Heart left ventricle (tissue), 16 donors: ENCODE data around the gene RELA. TPM values are rescaled to one million over a fixed set of nuclear protein-coding genes. Genes with fewer than 3 reads are reported as not detected.

Experiments
- ATAC-seq, 4 donors: fragments of 200-7000 bp; cut with Tn5 transposase; one replicate each; pipeline ENCODE4 v1.9.1; 2020 to 2022; ENCODE audit warnings: moderate library complexity in 4 of 4, mild to moderate bottlenecking in 3 of 4, moderate number of reproducible peaks in 1 of 4
- DNase-seq, 5 donors: peaks; one replicate each; pipeline ENCODE4 v3.0.0-alpha.2; 2020
- H3K27ac ChIP-seq, 12 donors: fragments of 200-600 bp; sonication (generic) in 4 of 12; one replicate each; pipeline versions ENCODE4 v1.5.0 to v1.8.0; 2016 to 2022; ENCODE audit warnings: mild to moderate bottlenecking in 2 of 12
- H3K27me3 ChIP-seq, 9 donors: fragments of 200-600 bp; sonication (generic) in 2 of 9; one replicate each; pipeline versions ENCODE4 v1.5.1 to v1.8.0; 2016 to 2022; ENCODE audit warnings: mild to moderate bottlenecking in 3 of 9
- H3K36me3 ChIP-seq, 9 donors: fragments of 200-600 bp; sonication (generic) in 2 of 9; one replicate each; pipeline versions ENCODE4 v1.5.0 to v1.8.0; 2018 to 2022; ENCODE audit warnings: mild to moderate bottlenecking in 2 of 9
- H3K4me1 ChIP-seq, 12 donors: fragments of 200-600 bp; sonication (generic) in 4 of 12; one replicate each; pipeline versions ENCODE4 v1.5.0 to v1.8.0; 2016 to 2022; ENCODE audit warnings: mild to moderate bottlenecking in 3 of 12
- H3K4me3 ChIP-seq, 12 donors: fragments of 200-600 bp; sonication (generic) in 4 of 12; one replicate each; pipeline versions ENCODE4 v1.5.0 to v1.8.0; 2017 to 2022; ENCODE audit warnings: mild to moderate bottlenecking in 9 of 12, moderate library complexity in 4 of 12
- H3K9me3 ChIP-seq, 12 donors: fragments of 200-600 bp; sonication (generic) in 4 of 12; one replicate each; pipeline versions ENCODE4 v1.5.0 to v1.8.0; 2016 to 2022; ENCODE audit warnings: mild to moderate bottlenecking in 1 of 12
- CTCF ChIP-seq, 12 donors: fragments of 200-600 bp; sonication (generic) in 4 of 12; IDR thresholded peaks; one replicate each; pipeline versions ENCODE4 v1.5.0 to v1.8.0; 2018 to 2022; ENCODE audit warnings: antibody characterized with exemption in 12 of 12, mild to moderate bottlenecking in 5 of 12
- POLR2A ChIP-seq, 2 donors: fragments of 450-650 bp; IDR thresholded peaks; one replicate each; pipeline ENCODE4 v1.6.1; 2017; ENCODE audit warnings: antibody characterized with exemption in 2 of 2, mild to moderate bottlenecking in 2 of 2, moderate library complexity in 2 of 2
- WGBS, 4 donors: extraction: QIAGEN DNeasy Blood & Tissue Kit in 2 of 4; methylation state at CpG; one replicate each; pipeline versions ENCODE4 v1.1.5 to v1.1.7; 2013 to 2018; 5-methylcytosine and 5-hydroxymethylcytosine counted together
- intact Hi-C, 10 donors: fragments of 100-400 bp; cut with DNase I; formaldehyde crosslinking; loops; one replicate each; pipeline versions ENCODE4 v1.11.1 to v1.14.2; 2022
- long read RNA-seq, 3 donors: library from polyadenylated mRNA; unstranded; transcript quantifications; one replicate each; pipeline ENCODE4 v2.0.0, GENCODE V29; 2020 to 2021
- polyA plus RNA-seq, 2 donors: library from polyadenylated mRNA; stranded (reverse); fragments of 200-250 nt; gene quantifications; one replicate each; pipeline ENCODE4 v1.2.3, GENCODE V29; 2013
- total RNA-seq, 9 donors: library from RNA; depleted of rRNA in 2 of 9; stranded (reverse); fragments of >200 nt in 2 of 9; fragmentation: NEBNext Ultra II Directional in 3 of 9; extraction: Animal tissue kit (Norgen Biotek cat#: 25700) in 3 of 9; gene quantifications; one replicate each; pipeline versions ENCODE4 v1.1.0 to v1.2.4, GENCODE V29; 2016 to 2023
- donor health status: ischemic (EF 13 %, LVEDD 7.1; RV severe dilation, severe dysfunction).
- donor health status: healthy with polysubstance abuse.
- donor health status: DM: no; HTN: yes; CAD: no.
- donor health status: DM: no; HTN: no; CAD: no.
- donor health status: ischemic (EF 25% LVEDD 6.9; RV normal size, moderate dysfunction).
- donor health status: ischemic (EF 25% LVEDD 5.7; RV mildly dilated, moderate dysfunction).
- donor health status: healthy.
- donor health status: DM: yes; HTN: yes; CAD: no.
- donor health status: ischemic (EF 35%, LVEDD 5.7; RV mildly dilated, moderate dysfunction).
- donor health status: nonischemic (EF 11% LVEDD 7.7; RV severe dilation, severe dysfunction).
- donor health status: DM: yes; HTN: yes; CAD: no.
- donor health status: PGD.
- donor health status: ischemic (EF 29% LVEDD 5.4; RV normal size, mild dysfunction).
- donor health status: nonischemic (EF 23%, LVEDD 6.1; RV moderate dilation, normal function).

Gene RELA
- 10 to 100 TPM; 31.2 to 86.4 (median 42.3) TPM for total RNA-seq
- 10 to 100 TPM; 22.2 to 49.5 TPM for polyA plus RNA-seq
- long read RNA-seq, donor 1, transcript RELA-202 (11 exons, 2,700 nt), result major isoform, 6 of 26 reads
- long read RNA-seq, donor 1, partial matches to known transcripts, result 7 of 26 reads
- long read RNA-seq, donor 1, other reads (novel, unspliced or antisense), result 13 of 26 reads
- long read RNA-seq, donor 2, transcript RELA-202 (11 exons, 2,700 nt), result major isoform, 7 of 39 reads
- long read RNA-seq, donor 2, partial matches to known transcripts, result 20 of 39 reads
- long read RNA-seq, donor 2, other reads (novel, unspliced or antisense), result 12 of 39 reads
- long read RNA-seq, donor 3, transcript RELA-202 (11 exons, 2,700 nt), result major isoform, 5 of 23 reads
- long read RNA-seq, donor 3, partial matches to known transcripts, result 7 of 23 reads
- long read RNA-seq, donor 3, other reads (novel, unspliced or antisense), result 11 of 23 reads

- intact Hi-C loops, result loop anchor here in 4 of 10 donors (1.0 to 5.0 kb wide), 8 partner anchors 10 to 646 kb away; partner anchors contain the start of genes C11orf68 (in 1 of the 4), CFL1 (in 1 of the 4), DRAP1 (in 1 of the 4) and FAM89B (in 1 of the 4)
- peak within 1 kb of the TSS; percentile 91 to 100 (median 99) for H3K27ac ChIP-seq
- H3K4me1 ChIP-seq, result peaks cover 5 to 35% (median 25%) of the 10 kb centered on the region in 12 donors
- WGBS, 4 donors, result 0 to 1% (median 0%) methylated on average over 14 to 91 of the region's 91 CpGs
- H3K27me3 ChIP-seq, result no peaks in the 10 kb centered on the region
- peaks cover 0 to 38% (median 36%) of the 10 kb centered on the region in 9 donors for H3K36me3 ChIP-seq
- ATAC-seq, result peak; percentile 87 to 93 (median 90)
- H3K9me3 ChIP-seq, result no peaks in the 10 kb centered on the region
- TF ChIP-seq CTCF (IDR thresholded peaks at IDR 0.05), result peak in 1 of 12 donors; percentile 11
- peak in 1 of 2 donors; percentile 84 for TF ChIP-seq POLR2A (IDR thresholded peaks at IDR 0.05)
- DNase-seq, result peak; percentile 94 to 97 (median 96)
- peak within 1 kb of the TSS; percentile 46 to 100 (median 94) for H3K4me3 ChIP-seq
Observed at GRCh38 chr11:65662799-65663638, at the start of gene RELA. TSS of gene RELA (minus strand) at chr11:65662916. CDS start at chr11:65662832, 84 bp downstream.

GRCh38 chr11:65711785-65712632, 49.3 kb upstream of the RELA start, which contains the start of gene KAT5:
TSS of gene KAT5 (plus strand) at chr11:65712252. CDS start at chr11:65712268, 16 bp downstream.
- DNase-seq, result peak; percentile 98 to 99 (median 99)
- TF ChIP-seq CTCF (IDR thresholded peaks at IDR 0.05) (peak; percentile 93 to 99 (median 98)), POLR2A (IDR thresholded peaks at IDR 0.05) (peak in 1 of 2 donors; percentile 49)
- peak; percentile 90 to 95 (median 94) for ATAC-seq
- Histone ChIP-seq H3K9me3 (no peaks in the 10 kb centered on the region), H3K4me1 (peaks cover 0 to 22% (median 15%) of the 10 kb centered on the region in 12 donors), H3K36me3 (peaks cover 4 to 43% (median 40%) of the 10 kb centered on the region in 9 donors), H3K4me3 (peak within 1 kb of the TSS; percentile 36 to 90 (median 72)), H3K27me3 (no peaks in the 10 kb centered on the region), H3K27ac (peak within 1 kb of the TSS; percentile 94 to 100 (median 99))
- intact Hi-C loops, result loop anchor here (1.0 to 10.0 kb wide), 10 partner anchors 60 to 277 kb away; partner anchors contain the start of genes MAP3K11 (in 1 of the 10), PCNX3 (in 1 of the 10) and SIPA1 (in 1 of the 10)
- WGBS, 4 donors, result 0 to 1% (median 1%) methylated on average over 49 to 65 of the region's 65 CpGs

GRCh38 chr11:65710421-65710820, 47.7 kb upstream of the RELA start:
- DNase-seq (no peak), ATAC-seq (no peak)
- peak overlapping the region in 1 of 12 donors; percentile 83 for H3K4me3 ChIP-seq
- intact Hi-C loops, result loop anchor here in 9 of 10 donors (2.0 to 10.0 kb wide), 9 partner anchors 62 to 278 kb away; partner anchors contain the start of genes MAP3K11 (in 1 of the 9), PCNX3 (in 1 of the 9) and SIPA1 (in 1 of the 9)
- WGBS, 4 donors, result 79 to 88% (median 82%) methylated on average over 3 of the region's 3 CpGs
- peaks cover 0 to 26% (median 18%) of the 10 kb centered on the region in 12 donors for H3K4me1 ChIP-seq
- H3K27me3 ChIP-seq, result no peaks in the 10 kb centered on the region
- TF ChIP-seq CTCF (IDR thresholded peaks at IDR 0.05) (no peak), POLR2A (IDR thresholded peaks at IDR 0.05) (no peak)
- peak overlapping the region in 2 of 12 donors; percentile 99 for H3K27ac ChIP-seq
- H3K36me3 ChIP-seq, result peaks cover 4 to 28% (median 24%) of the 10 kb centered on the region in 9 donors
- no peaks in the 10 kb centered on the region for H3K9me3 ChIP-seq
